COLO829 (cell line): ENCODE measurements around the gene HPSE2.
"Not testable (repeated sequence)": the region's sequence is repeated elsewhere in the genome, so short reads cannot be mapped to it uniquely, and the experiment has no call there.

Experiments
- DNase-seq: peaks from one replicate; pipeline ENCODE4 v3.0.0; 2012; ENCODE audit warnings: low spot score

Gene HPSE2

GRCh38 chr10:98556061-98556460 is 679.6 kb downstream of the HPSE2 start:
- no peak for DNase-seq

- DNase-seq = peak; percentile 9
Observed at GRCh38 chr10:98555021-98555619, 680.5 kb downstream of the HPSE2 start.

- not testable (repeated sequence) for DNase-seq
Observed at GRCh38 chr10:98541561-98541960, 694.1 kb downstream of the HPSE2 start.

GRCh38 chr10:98539578-98539977 is 696.1 kb downstream of the HPSE2 start:
- DNase-seq = no peak

- DNase-seq = no peak
Observed at GRCh38 chr10:98538472-98538871, 697.2 kb downstream of the HPSE2 start.

- DNase-seq = no peak
Observed at GRCh38 chr10:98536551-98536950, 699.1 kb downstream of the HPSE2 start.

- no peak for DNase-seq
Observed at GRCh38 chr10:98533746-98534445, 701.8 kb downstream of the HPSE2 start.

GRCh38 chr10:98533241-98533640 is 702.4 kb downstream of the HPSE2 start:
- no peak for DNase-seq

GRCh38 chr10:98528805-98529183 is 706.9 kb downstream of the HPSE2 start:
- no peak for DNase-seq

GRCh38 chr10:98528166-98528804 is 707.4 kb downstream of the HPSE2 start:
- no peak for DNase-seq

- no peak for DNase-seq
Observed at GRCh38 chr10:98525969-98526368, 709.7 kb downstream of the HPSE2 start.

GRCh38 chr10:98524124-98524523 is 711.5 kb downstream of the HPSE2 start:
- DNase-seq = no peak

- DNase-seq = no peak
Observed at GRCh38 chr10:98519841-98520240, 715.8 kb downstream of the HPSE2 start.

GRCh38 chr10:98517672-98518071 is 718.0 kb downstream of the HPSE2 start:
- DNase-seq = no peak

GRCh38 chr10:98516352-98516751 is 719.3 kb downstream of the HPSE2 start:
- DNase-seq = no peak

GRCh38 chr10:98513704-98514103 is 721.9 kb downstream of the HPSE2 start:
- no peak for DNase-seq

GRCh38 chr10:98511876-98512275 is 723.8 kb downstream of the HPSE2 start:
- DNase-seq = no peak

GRCh38 chr10:98510412-98510995 is 725.1 kb downstream of the HPSE2 start:
- peak; percentile 84 for DNase-seq

GRCh38 chr10:98509745-98510144 is 725.9 kb downstream of the HPSE2 start:
- DNase-seq = no peak

GRCh38 chr10:98502535-98502934 is 733.1 kb downstream of the HPSE2 start:
- not testable (repeated sequence) for DNase-seq

GRCh38 chr10:98492763-98493162 is 742.9 kb downstream of the HPSE2 start:
- DNase-seq = no peak

GRCh38 chr10:98489561-98490481 is 745.8 kb downstream of the HPSE2 start:
- no peak for DNase-seq
